HG02678 (cell line): ENCODE data around the gene WSB2.
"Not testable (repeated sequence)": the region's sequence is repeated elsewhere in the genome, so short reads cannot be mapped to it uniquely, and the experiment has no call there.

Experiments used
- ATAC-seq: cut with Tn5 transposase; IDR thresholded peaks from one replicate; pipeline ENCODE4 v1.9.1; 2021; ENCODE audit warnings: mild to moderate bottlenecking, moderate library complexity; ENCODE audit not compliant: unreplicated experiment

WSB2 gene

DNA sequence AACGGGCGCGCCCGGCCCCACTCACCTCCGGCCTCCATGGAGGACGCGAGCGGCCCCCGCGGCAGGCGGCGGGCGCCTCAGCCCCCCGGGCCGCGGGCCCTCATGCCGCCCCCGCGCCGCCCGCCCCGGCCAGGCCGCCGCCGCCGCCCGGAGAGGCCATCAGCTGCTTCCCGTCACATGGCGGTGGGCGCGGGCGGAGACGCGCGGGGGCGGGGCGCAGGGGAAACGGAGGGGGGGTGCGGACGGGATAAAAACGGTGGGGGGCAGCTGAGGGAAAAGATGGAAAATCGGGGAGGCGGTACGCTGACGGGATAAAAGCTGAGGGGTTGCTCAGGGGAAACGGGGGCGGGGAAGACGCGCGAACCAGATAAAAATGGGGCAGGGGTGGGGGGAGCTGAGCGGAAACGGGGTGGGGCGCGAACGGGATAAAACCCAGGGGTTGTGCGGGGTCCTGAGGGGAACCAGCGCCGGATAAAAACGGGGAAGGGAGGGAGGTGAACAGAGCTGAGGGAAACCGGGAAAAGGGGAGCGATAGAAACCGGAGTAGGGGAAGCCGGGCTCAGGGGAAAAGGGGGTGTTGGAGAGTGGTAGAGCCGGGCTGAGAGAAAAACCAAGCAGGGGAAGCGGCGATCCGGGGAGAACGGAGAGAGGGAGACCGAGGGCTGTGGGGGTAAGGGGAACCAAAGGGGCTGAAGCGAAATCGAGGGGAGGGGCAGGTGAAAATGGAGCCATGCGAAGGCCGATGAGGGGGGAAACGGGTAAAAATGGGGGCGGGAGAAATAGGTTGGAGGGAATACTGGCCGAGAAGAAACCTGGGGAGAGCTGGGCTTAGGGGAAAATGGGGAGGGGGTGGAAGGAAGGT lies at the start of gene WSB2:
WSB2 (minus strand) TSS at position 169 of the 862 bp plus-strand sequence; CDS start at position 38, 131 bp downstream.
- ATAC-seq = peak; percentile 46

DNA sequence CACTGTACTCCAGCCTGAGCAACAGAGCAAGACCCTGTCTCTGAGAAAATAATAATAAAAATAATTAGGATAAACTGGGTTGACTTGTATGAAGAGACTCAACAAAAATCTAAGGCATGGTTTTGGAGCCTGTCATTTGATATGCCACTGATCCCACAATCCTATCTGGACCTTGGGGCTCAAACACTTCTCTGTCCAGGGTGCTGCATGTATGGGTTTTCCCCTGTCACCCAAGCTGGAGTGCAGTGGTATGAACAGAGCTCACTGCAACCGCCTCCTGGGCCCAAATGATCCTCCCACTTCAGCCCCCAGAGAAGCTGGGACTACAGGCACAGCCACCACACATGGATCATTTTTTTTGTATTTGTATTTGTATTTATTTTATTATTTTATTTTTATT lies 48.1 kb upstream of the WSB2 start:
- ATAC-seq = no peak

- no peak for ATAC-seq
Observed at GRCh38 chr12:118107694-118108093, 46.7 kb upstream of the WSB2 start.

DNA sequence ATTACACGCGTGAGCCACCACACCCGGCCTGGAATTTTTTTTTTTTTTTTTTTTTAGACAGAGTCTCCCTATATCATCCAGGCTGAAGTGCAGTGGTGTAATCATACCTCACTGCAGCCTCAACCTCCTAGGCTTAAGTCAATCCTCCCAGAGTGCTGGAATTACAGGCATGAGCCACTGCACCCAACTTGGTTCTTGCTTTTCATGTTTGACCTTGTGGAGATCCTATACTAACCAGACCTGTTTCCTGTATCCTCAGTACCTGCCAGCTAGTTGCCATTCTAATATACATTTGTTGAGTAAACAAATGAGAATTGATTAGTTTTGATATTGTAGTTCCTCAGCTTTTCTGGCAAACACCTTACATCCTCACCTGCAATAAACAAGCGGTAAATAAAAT lies 46.0 kb upstream of the WSB2 start:
- ATAC-seq = no peak

DNA sequence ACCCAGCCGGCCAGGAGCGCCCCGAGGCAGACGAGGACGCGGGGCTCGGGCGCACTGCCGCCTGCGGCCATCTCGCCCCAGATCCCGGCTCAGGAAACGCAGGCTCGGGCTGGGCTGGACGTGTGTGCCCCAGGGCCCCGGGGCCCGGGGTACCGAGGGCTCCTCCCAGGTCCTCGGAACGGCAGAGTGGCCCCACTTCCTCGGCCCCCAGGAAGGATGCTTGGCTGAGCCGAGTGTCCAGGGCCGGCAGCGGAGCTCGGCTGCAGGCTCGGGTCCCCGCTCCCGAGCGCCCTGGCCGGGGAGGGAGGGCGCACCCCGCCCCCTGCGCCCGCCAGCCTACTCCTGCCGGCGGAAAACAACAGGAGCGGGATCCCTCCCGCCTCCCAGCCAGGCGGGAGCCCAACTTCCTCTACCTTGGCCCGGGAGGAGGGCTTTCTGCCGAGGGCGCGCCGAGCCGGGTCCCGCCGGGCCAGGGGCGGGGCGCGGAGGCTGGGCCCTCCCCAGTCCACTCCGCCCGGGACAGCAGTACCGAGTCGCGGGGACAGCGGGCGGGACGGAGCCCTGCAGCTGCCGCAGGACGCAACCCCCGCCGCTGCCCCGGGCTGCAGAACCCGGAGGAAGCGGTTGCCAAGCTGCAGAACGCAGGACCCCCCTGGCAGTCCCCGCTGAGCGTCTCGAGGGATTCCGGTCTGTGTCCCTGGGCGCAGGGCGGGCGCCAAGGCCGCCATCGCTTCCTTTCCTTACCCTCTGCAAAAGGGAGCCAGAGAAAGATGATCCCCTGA lies 42.8 kb upstream of the WSB2 start, which contains the start of gene VSIG10:
VSIG10 (minus strand) TSS at position 411 of the 782 bp plus-strand sequence; CDS start at position 71, 340 bp downstream.
- no peak for ATAC-seq

- ATAC-seq = no peak
Observed at GRCh38 chr12:118103201-118103600, 42.2 kb upstream of the WSB2 start.

DNA sequence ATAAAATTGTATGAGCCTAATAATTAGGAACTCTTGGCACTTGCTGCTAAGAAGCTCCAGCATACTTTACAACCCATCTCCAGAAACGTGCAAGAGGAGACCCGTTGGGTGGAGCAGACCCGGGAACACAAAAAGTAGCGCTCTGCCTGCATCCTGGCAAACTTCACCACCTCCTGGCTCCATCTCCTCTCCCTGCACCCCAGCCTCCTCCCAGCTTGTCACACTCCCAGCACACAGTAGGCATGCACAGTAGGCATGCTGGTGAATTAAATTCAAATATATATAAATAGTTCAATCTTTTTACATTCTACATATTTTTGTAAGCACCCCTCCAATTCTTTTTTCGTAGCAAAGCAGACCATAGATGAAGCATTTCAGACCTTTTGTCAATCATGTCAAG lies 41.6 kb upstream of the WSB2 start:
- no peak for ATAC-seq

GRCh38 chr12:118102070-118102469 lies 41.1 kb upstream of the WSB2 start:
- no peak for ATAC-seq

- ATAC-seq = no peak
Observed at GRCh38 chr12:118101051-118101450, 40.1 kb upstream of the WSB2 start.

- no peak for ATAC-seq
Observed at GRCh38 chr12:118098911-118099671, 38.1 kb upstream of the WSB2 start.

GRCh38 chr12:118098401-118098800 lies 37.4 kb upstream of the WSB2 start:
- no peak for ATAC-seq

DNA sequence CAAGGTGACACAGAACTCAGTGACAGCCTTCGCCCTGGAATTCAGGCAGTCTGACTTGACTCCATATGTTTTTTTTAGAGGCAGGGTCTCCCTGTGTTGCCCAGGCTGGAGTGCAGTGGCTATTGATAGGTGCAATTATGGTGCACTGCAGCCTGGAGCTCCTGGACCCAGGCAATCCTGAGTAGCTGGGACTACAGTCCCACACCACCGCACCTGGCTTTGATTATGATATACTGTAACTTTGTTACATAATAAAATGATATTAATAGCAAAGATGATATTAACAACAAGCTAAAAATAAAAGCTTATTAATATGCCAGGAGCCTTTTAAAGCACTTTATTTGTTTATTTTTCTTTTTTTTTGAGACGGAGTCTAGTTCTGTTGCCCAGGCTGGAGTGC lies 33.1 kb upstream of the WSB2 start:
- ATAC-seq = no peak

- ATAC-seq = no peak
Observed at GRCh38 chr12:118089782-118090181, 28.8 kb upstream of the WSB2 start.

DNA sequence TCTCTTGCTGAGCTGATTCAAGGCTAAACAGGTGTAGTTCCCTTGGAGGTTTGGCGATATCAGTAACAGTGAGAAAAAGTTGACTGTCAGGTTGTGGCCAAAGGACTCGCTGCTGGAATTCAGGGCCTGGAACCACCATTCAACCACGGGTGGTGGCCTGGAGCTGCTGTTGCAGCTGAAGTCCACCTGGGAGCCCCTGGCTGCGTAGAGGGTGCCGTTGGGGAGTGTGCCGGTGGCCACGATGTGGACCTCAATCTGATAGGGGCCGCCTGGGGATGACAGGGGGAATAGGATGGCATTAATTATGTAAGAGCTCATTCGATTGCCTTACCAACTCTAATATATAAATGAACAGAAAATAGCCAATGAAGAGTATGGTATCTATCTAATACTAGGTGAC lies 21.2 kb upstream of the WSB2 start:
- ATAC-seq = no peak

- not testable (repeated sequence) for ATAC-seq
Observed at GRCh38 chr12:118081521-118081920, 20.5 kb upstream of the WSB2 start.

DNA sequence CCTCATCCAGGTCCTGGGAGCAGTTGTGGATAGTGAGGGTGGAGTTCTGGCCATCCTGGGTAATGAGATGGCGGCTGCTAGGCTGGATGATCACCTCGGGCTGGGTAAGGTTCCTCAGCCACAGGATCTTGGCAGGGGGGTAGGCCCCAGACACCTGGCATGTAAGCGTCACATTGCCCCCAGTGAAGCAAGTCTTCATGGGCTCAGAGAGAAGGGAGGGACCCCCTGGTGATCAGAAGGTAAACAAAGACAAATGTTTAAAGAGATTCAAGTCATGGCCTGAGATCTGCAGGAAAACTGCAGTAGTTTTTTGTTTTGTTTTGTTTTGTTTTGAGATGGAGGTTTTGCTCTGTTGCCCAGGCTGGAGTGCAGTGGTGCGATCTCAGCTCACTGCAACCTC lies 12.8 kb upstream of the WSB2 start:
- ATAC-seq = no peak

- ATAC-seq = no peak
Observed at GRCh38 chr12:118070650-118071049, 9.7 kb upstream of the WSB2 start.

GRCh38 chr12:118068445-118068844 lies 7.5 kb upstream of the WSB2 start:
- no peak for ATAC-seq

DNA sequence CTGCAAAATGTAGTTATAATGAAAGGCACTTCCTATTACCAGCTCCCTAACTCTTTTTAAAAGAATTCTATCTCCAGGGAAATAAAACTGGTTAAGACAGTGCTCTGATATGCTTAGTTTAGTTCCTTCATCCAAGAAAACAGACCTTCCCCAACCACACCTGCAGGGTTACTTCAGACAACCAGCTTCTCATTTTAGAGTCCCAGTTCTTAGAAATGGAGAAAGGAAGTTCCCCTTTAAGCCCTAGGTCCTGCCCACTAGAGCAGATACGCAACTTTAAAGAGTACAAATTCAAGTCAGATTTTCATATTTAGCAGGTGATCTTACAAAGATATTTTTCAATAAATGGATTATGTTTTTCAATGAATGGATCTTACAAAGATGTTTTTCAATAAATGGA lies 4.4 kb upstream of the WSB2 start:
- ATAC-seq = no peak

DNA sequence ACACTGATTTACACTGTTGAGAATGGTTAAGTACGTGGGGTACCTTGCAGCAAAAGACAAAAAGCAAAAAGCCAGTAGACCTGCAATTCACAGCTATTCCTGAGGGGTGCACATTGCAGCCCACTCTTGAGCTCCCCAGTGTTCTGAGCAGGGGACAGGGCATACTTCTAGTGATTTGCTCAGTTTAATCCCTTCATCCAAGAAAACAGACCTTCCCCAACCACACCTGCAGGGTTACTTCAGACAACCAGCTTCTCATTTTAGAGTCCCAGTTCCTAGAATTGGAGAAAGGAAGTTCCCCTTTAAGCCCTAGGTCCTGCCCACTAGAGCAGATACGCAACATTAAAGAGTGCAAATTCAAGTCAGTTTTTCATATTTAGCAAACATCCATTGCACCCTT lies 3.6 kb upstream of the WSB2 start:
- ATAC-seq = no peak
